Activated CD8-positive, alpha-beta T cell treated with anti-CD3 and anti-CD28 coated beads for 36 hours (primary cell): ENCODE data around the gene ENAH. TPM values are rescaled to one million over a fixed set of nuclear protein-coding genes. Genes with fewer than 3 reads are reported as not detected.

Experiments
- ATAC-seq: fragments of 200-7000 bp; cut with Tn5 transposase; one replicate; pipeline ENCODE4 v1.10.0; 2021; ENCODE audit warnings: mild to moderate bottlenecking, moderate library complexity
- CTCF ChIA-PET: fragments of 350-600 bp; sonication (Branson Sonifier 250); formaldehyde crosslinking; loops from one replicate; lab custom pipeline; 2021; ENCODE audit warnings: antibody characterized with exemption; lab: Charles Lee
- POLR2A ChIA-PET: fragments of 350-600 bp; sonication (Branson Sonifier 250); formaldehyde crosslinking; loops from one replicate; lab custom pipeline; 2021; ENCODE audit warnings: antibody characterized with exemption; lab: Charles Lee
- DNase-seq: peaks from one replicate; pipeline ENCODE4 v3.0.0-alpha.2; 2020
- H3K27ac Mint-ChIP-seq: one replicate; pipeline ENCODE4 v1.8.0; 2021; ENCODE audit warnings: mild to moderate bottlenecking, mixed read lengths
- H3K27me3 Mint-ChIP-seq: one replicate; pipeline ENCODE4 v1.8.0; 2021; ENCODE audit warnings: mixed read lengths
- H3K36me3 Mint-ChIP-seq: one replicate; pipeline ENCODE4 v1.8.0; 2021; ENCODE audit warnings: low read depth, mixed read lengths
- H3K4me1 Mint-ChIP-seq: one replicate; pipeline ENCODE4 v1.8.0; 2021; ENCODE audit warnings: low read depth, mixed read lengths
- H3K4me3 Mint-ChIP-seq: one replicate; pipeline ENCODE4 v1.8.0; 2021; ENCODE audit warnings: mild to moderate bottlenecking, moderate library complexity, mixed read lengths
- H3K9me3 Mint-ChIP-seq: one replicate; pipeline ENCODE4 v1.8.0; 2021; ENCODE audit warnings: mixed read lengths
- intact Hi-C: fragments of 100-400 bp; cut with micrococcal nuclease; formaldehyde crosslinking; loops from one replicate; pipeline ENCODE4 v1.10.0; 2022
- total RNA-seq, 2 experiments: library from RNA; stranded (reverse); gene quantifications; one replicate each; pipeline ENCODE4 v1.2.3, GENCODE V29; 2021
- TF ChIP-seq, protein P1 (sequence below): fragments of 200-600 bp; IDR thresholded peaks from one replicate; pipeline ENCODE4 v1.8.0; 2022; ENCODE audit warnings: antibody characterized with exemption, mild to moderate bottlenecking

The ENAH gene
- total RNA-seq, 2 experiments from 2014 or later, result 0.51 to 0.65 TPM

DNA sequence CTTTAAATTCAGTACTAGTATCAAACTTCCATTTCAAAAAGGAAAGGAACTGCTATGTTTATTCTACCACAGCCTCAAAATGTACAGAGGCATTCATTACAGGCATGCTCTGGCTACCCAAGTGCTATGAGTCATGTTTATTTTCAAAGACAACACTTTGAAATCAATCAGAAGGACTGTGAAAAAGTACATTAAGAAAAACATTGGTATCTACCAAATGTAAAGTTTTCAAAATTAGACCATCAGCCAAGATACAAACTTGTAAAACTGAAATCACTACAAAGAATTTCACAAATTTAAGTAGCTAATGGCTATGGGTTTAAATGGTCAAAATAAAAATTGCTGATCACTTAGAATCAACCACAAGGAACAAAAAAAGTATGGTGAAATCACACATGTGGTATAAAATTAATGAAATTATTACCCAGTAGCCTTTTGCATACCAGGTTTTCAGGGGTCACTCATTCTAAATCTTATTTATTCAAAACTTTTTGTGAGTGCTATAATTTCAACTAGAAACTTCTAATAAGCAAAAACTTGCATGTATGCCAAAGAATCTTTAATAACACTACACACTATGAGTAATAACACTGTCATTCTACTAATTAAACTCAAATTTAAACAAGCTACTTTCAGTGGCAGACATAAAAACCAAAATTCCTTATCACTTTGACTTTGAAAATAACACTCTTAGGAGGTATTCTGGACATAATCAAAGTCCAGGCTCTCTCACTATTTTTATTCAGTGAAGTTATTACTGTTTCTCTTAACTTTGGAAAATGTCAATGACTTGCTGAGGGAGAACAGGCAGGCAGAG lies 49.2 kb downstream of the ENAH start:
- ATAC-seq (no peak), DNase-seq (no peak)
- intact Hi-C loops, result no loop called here
- Mint-ChIP-seq H3K4me3 (no peak overlapping the region), H3K9me3 (peaks cover 3% of the 10 kb centered on the region), H3K27ac (no peak overlapping the region), H3K4me1 (no peaks in the 10 kb centered on the region), H3K27me3 (no peaks in the 10 kb centered on the region), H3K36me3 (peaks cover 1% of the 10 kb centered on the region)
- TF ChIP-seq, protein P1, sequence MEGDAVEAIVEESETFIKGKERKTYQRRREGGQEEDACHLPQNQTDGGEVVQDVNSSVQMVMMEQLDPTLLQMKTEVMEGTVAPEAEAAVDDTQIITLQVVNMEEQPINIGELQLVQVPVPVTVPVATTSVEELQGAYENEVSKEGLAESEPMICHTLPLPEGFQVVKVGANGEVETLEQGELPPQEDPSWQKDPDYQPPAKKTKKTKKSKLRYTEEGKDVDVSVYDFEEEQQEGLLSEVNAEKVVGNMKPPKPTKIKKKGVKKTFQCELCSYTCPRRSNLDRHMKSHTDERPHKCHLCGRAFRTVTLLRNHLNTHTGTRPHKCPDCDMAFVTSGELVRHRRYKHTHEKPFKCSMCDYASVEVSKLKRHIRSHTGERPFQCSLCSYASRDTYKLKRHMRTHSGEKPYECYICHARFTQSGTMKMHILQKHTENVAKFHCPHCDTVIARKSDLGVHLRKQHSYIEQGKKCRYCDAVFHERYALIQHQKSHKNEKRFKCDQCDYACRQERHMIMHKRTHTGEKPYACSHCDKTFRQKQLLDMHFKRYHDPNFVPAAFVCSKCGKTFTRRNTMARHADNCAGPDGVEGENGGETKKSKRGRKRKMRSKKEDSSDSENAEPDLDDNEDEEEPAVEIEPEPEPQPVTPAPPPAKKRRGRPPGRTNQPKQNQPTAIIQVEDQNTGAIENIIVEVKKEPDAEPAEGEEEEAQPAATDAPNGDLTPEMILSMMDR, result no peak
- ChIA-PET POLR2A (interaction anchor here (0.6 to 0.7 kb wide), 2 partner anchors 29 to 342 kb away, joined by 3 to 4 read pairs; no protein-coding TSS in a partner anchor), CTCF (interaction anchor here (0.6 to 2.2 kb wide), 3 partner anchors 16 to 129 kb away, joined by 3 to 6 read pairs (median 3); no protein-coding TSS in a partner anchor)

GRCh38 chr1:225602590-225603206 lies 50.2 kb downstream of the ENAH start:
- DNase-seq (no peak), ATAC-seq (no peak)
- Mint-ChIP-seq H3K4me1 (no peaks in the 10 kb centered on the region), H3K4me3 (no peak overlapping the region), H3K36me3 (peaks cover 1% of the 10 kb centered on the region), H3K27ac (no peak overlapping the region), H3K9me3 (peaks cover 3% of the 10 kb centered on the region), H3K27me3 (no peaks in the 10 kb centered on the region)
- ChIA-PET POLR2A (no interaction called here), CTCF (interaction anchor here (2.2 kb wide), 1 partner anchor 128 kb away, joined by 6 read pairs; no protein-coding TSS in a partner anchor)
- TF ChIP-seq, protein P1, result no peak
- intact Hi-C loops, result no loop called here

- no peak for ATAC-seq
- Mint-ChIP-seq H3K4me1 (no peaks in the 10 kb centered on the region), H3K9me3 (peaks cover 3% of the 10 kb centered on the region), H3K4me3 (no peak overlapping the region), H3K27me3 (no peaks in the 10 kb centered on the region), H3K27ac (no peak overlapping the region), H3K36me3 (peaks cover 1% of the 10 kb centered on the region)
- ChIA-PET POLR2A (no interaction called here), CTCF (interaction anchor here (2.2 kb wide), 1 partner anchor 127 kb away, joined by 6 read pairs; no protein-coding TSS in a partner anchor)
- intact Hi-C loops, result no loop called here
- DNase-seq, result no peak
- TF ChIP-seq, protein P1, result no peak
Observed at GRCh38 chr1:225601902-225602589, 50.9 kb downstream of the ENAH start.

DNA sequence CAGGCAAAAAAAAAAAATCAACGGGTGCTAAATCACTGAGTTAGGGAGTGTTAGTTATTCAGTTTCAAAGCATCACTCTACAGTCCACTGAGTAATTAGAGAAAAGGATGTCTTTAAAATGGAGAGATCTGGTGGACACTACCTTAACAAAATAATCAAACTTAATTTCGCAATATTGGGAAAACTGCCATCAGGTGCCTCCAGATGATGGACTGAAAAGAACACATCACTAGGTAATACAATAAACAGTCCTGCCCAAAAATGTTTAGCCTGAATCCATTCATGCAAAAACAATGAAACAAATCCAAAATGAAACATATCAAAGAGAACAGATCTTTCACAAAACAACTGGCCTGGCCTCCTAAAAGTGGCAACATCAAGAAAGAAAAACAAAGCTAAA lies 54.1 kb downstream of the ENAH start:
- Mint-ChIP-seq H3K9me3 (peaks cover 3% of the 10 kb centered on the region), H3K36me3 (peaks cover 1% of the 10 kb centered on the region), H3K27ac (no peak overlapping the region), H3K27me3 (no peaks in the 10 kb centered on the region), H3K4me3 (no peak overlapping the region), H3K4me1 (no peaks in the 10 kb centered on the region)
- DNase-seq, result no peak
- no peak for ATAC-seq
- ChIA-PET CTCF (no interaction called here), POLR2A (no interaction called here)
- intact Hi-C loops, result no loop called here
- TF ChIP-seq, protein P1, result no peak
